H9 (cell line): Measurements from ENCODE around the gene LCP1. TPM values are rescaled to one million over a fixed set of nuclear protein-coding genes. Genes with fewer than 3 reads are reported as not detected.

Experiments
- DNase-seq: peaks from one replicate; pipeline ENCODE4 v3.0.0-alpha.2; 2017
- H2AFZ ChIP-seq: one replicate; pipeline ENCODE4 v1.6.1; 2013; ENCODE audit warnings: mild to moderate bottlenecking, low read length, control low read depth, moderate library complexity
- H2AK5ac ChIP-seq: 2 replicates; pipeline ENCODE4 v1.6.1; 2013; ENCODE audit warnings: low read length, control low read depth, mixed read lengths; ENCODE audit not compliant: insufficient read length
- H2BK120ac ChIP-seq: one replicate; pipeline ENCODE4 v1.6.1; 2013; ENCODE audit warnings: low read depth, mild to moderate bottlenecking, low read length, control low read depth, inconsistent platforms; ENCODE audit not compliant: poor library complexity, severe bottlenecking
- H2BK12ac ChIP-seq: 2 replicates; pipeline ENCODE4 v1.6.1; 2013; ENCODE audit warnings: low read length, control low read depth, mixed read lengths, low read depth; ENCODE audit not compliant: insufficient read length
- H2BK15ac ChIP-seq: 2 replicates; pipeline ENCODE4 v1.6.1; 2013; ENCODE audit warnings: low read depth, low read length, control low read depth
- H2BK20ac ChIP-seq: one replicate; pipeline ENCODE4 v1.6.1; 2013; ENCODE audit warnings: low read depth, mild to moderate bottlenecking, low read length, control low read depth, inconsistent platforms; ENCODE audit not compliant: poor library complexity, severe bottlenecking
- H2BK5ac ChIP-seq: 2 replicates; pipeline ENCODE4 v1.6.1; 2013; ENCODE audit warnings: low read length, control low read depth, mixed read lengths; ENCODE audit not compliant: insufficient read length
- H3K14ac ChIP-seq: 2 replicates; pipeline ENCODE4 v1.6.1; 2013; ENCODE audit warnings: low read length, control low read depth; ENCODE audit not compliant: insufficient read depth
- H3K18ac ChIP-seq: 2 replicates; pipeline ENCODE4 v1.6.1; 2013; ENCODE audit warnings: low read depth, mild to moderate bottlenecking, mixed read lengths, low read length, control low read depth; ENCODE audit not compliant: insufficient read length
- H3K23ac ChIP-seq: 2 replicates; pipeline ENCODE4 v1.6.1; 2013; ENCODE audit warnings: low read length, control low read depth, mixed read lengths, low read depth; ENCODE audit not compliant: insufficient read length
- H3K23me2 ChIP-seq: 2 replicates; pipeline ENCODE4 v1.6.1; 2013; ENCODE audit warnings: low read depth, mild to moderate bottlenecking, mixed read lengths, low read length, control low read depth; ENCODE audit not compliant: insufficient read length, poor library complexity, severe bottlenecking
- H3K27ac ChIP-seq: 2 replicates; pipeline ENCODE4 v1.5.1; 2013; ENCODE audit warnings: low read length, control low read depth, mixed read lengths, low read depth; ENCODE audit not compliant: insufficient read length
- H3K27me3 ChIP-seq: 2 replicates; pipeline ENCODE4 v1.6.1; 2013; ENCODE audit warnings: low read length, control low read depth, inconsistent platforms; ENCODE audit not compliant: insufficient read depth
- H3K4ac ChIP-seq: 2 replicates; pipeline ENCODE4 v1.6.1; 2013; ENCODE audit warnings: low read depth, mild to moderate bottlenecking, control low read depth, inconsistent platforms, low read length, moderate library complexity
- H3K4me1 ChIP-seq: 2 replicates; pipeline ENCODE4 v1.6.1; 2013; ENCODE audit warnings: low read length, control low read depth, inconsistent platforms; ENCODE audit not compliant: insufficient read depth
- H3K4me2 ChIP-seq: 2 replicates; pipeline ENCODE4 v1.6.1; 2013; ENCODE audit warnings: low read length, control low read depth, mixed read lengths; ENCODE audit not compliant: insufficient read length, insufficient read depth
- H3K56ac ChIP-seq: 2 replicates; pipeline ENCODE4 v1.6.1; 2013; ENCODE audit warnings: low read depth, mild to moderate bottlenecking, mixed read lengths, low read length, control low read depth; ENCODE audit not compliant: insufficient read length
- H3K79me1 ChIP-seq: 2 replicates; pipeline ENCODE4 v1.6.1; 2013; ENCODE audit warnings: low read depth, mild to moderate bottlenecking, moderate library complexity, low read length, control low read depth, inconsistent platforms; ENCODE audit not compliant: insufficient read depth, poor library complexity, severe bottlenecking
- H3K79me2 ChIP-seq: 2 replicates; pipeline ENCODE4 v1.6.1; 2013; ENCODE audit warnings: low read length, control low read depth, inconsistent platforms; ENCODE audit not compliant: insufficient read depth
- H3K9ac ChIP-seq: 2 replicates; pipeline ENCODE4 v1.6.1; 2013; ENCODE audit warnings: low read length, control low read depth, mixed read lengths; ENCODE audit not compliant: insufficient read length; ENCODE audit errors: extremely low read depth
- H3K9me3 ChIP-seq: one replicate; pipeline ENCODE4 v1.6.1; 2013; ENCODE audit warnings: low read depth, low read length, inconsistent platforms; ENCODE audit not compliant: control insufficient read depth
- H3T11ph ChIP-seq: one replicate; pipeline ENCODE4 v1.6.1; 2013; ENCODE audit warnings: mild to moderate bottlenecking, low read length, control low read depth, inconsistent platforms
- H4K20me1 ChIP-seq: one replicate; pipeline ENCODE4 v1.6.1; 2013; ENCODE audit not compliant: control insufficient read depth, insufficient read length, insufficient read depth
- H4K5ac ChIP-seq: 2 replicates; pipeline ENCODE4 v1.6.1; 2013; ENCODE audit warnings: low read depth, mild to moderate bottlenecking, mixed read lengths, low read length, control low read depth; ENCODE audit not compliant: insufficient read length
- H4K8ac ChIP-seq: replicated peaks from 2 replicates; pipeline ENCODE4 v1.6.1; 2013; ENCODE audit warnings: low read length, control low read depth, mixed read lengths, low read depth; ENCODE audit not compliant: insufficient read length
- H4K91ac ChIP-seq: 2 replicates; pipeline ENCODE4 v1.6.1; 2013; ENCODE audit warnings: low read depth, mild to moderate bottlenecking, moderate library complexity, mixed read lengths, low read length, control low read depth; ENCODE audit not compliant: insufficient read length
- H3K27ac Mint-ChIP-seq, 3 experiments: 2 replicates in 2 of 3; 3 replicates in 1 of 3; pipeline ENCODE4 v1.8.0; 2020 to 2021; ENCODE audit warnings: mixed read lengths in 3 of 3, mild to moderate bottlenecking in 1 of 3, moderate library complexity in 1 of 3
- H3K27me3 Mint-ChIP-seq: 2 replicates; pipeline ENCODE4 v1.8.0; 2021; ENCODE audit warnings: low read depth, mild to moderate bottlenecking, moderate library complexity, mixed read lengths
- H3K36me3 Mint-ChIP-seq, 3 experiments: 2 replicates in 2 of 3; 3 replicates in 1 of 3; pipeline ENCODE4 v1.8.0; 2020 to 2021; ENCODE audit warnings: low read depth in 3 of 3, mixed read lengths in 3 of 3; ENCODE audit not compliant: insufficient read depth in 1 of 3
- H3K4me1 Mint-ChIP-seq, 2 experiments: 2 replicates each; pipeline ENCODE4 v1.8.0; 2020; ENCODE audit warnings: mixed read lengths in 2 of 2
- H3K4me3 Mint-ChIP-seq, 2 experiments: 2 replicates in 1 of 2; 3 replicates in 1 of 2; pipeline ENCODE4 v1.8.0; 2020 to 2021; ENCODE audit warnings: mild to moderate bottlenecking in 2 of 2, mixed read lengths in 2 of 2, moderate library complexity in 1 of 2
- H3K9me3 Mint-ChIP-seq, 2 experiments: 2 replicates in 1 of 2; 3 replicates in 1 of 2; pipeline ENCODE4 v1.8.0; 2020; ENCODE audit warnings: mild to moderate bottlenecking in 2 of 2, mixed read lengths in 2 of 2, moderate library complexity in 1 of 2
- CTCF ChIP-seq: fragments of 200-600 bp; sonication (generic); conservative IDR thresholded peaks from 3 replicates; pipeline ENCODE4 v1.8.0; 2021; ENCODE audit warnings: antibody characterized with exemption, mild to moderate bottlenecking
- WGBS: extraction: QIAGEN DNeasy Blood & Tissue Kit; methylation state at CpG from one replicate; pipeline ENCODE4 v1.1.7; 2013; ENCODE audit warnings: missing lambda C conversion rate, low lambda C conversion rate, mixed read lengths; ENCODE audit not compliant: insufficient read length; ENCODE audit errors: extremely low coverage; 5-methylcytosine and 5-hydroxymethylcytosine counted together
- total RNA-seq: library from RNA; stranded (reverse); gene quantifications from 2 replicates; pipeline ENCODE4 v1.2.1, GENCODE V29; 2021

The LCP1 gene
- total RNA-seq, 1 experiment from 2014 or later: 0.81 TPM

GRCh38 chr13:46202966-46203365, 21.0 kb upstream of the LCP1 start:
- Histone ChIP-seq H2BK15ac (no peak overlapping the region), H3K4me2 (no peak overlapping the region), H3K23me2 (no peaks in the 10 kb centered on the region), H4K91ac (no peak overlapping the region), H3K18ac (no peak overlapping the region), H4K5ac (no peak overlapping the region), H3K23ac (no peak overlapping the region), H3K56ac (no peak overlapping the region), H3K9ac (no peak overlapping the region), H2AFZ (no peak overlapping the region), H3K79me2 (no peaks in the 10 kb centered on the region), H3K9me3 (no peaks in the 10 kb centered on the region), H3K14ac (no peak overlapping the region), H3T11ph (no peak overlapping the region), H3K27ac (no peak overlapping the region), H2BK5ac (no peak overlapping the region), H2BK120ac (no peak overlapping the region), H3K27me3 (no peaks in the 10 kb centered on the region), H4K20me1 (no peaks in the 10 kb centered on the region), H4K8ac (no peak overlapping the region), H2BK20ac (no peak overlapping the region), H3K4me1 (no peaks in the 10 kb centered on the region), H2BK12ac (no peak overlapping the region), H3K4ac (no peak overlapping the region), H2AK5ac (no peak overlapping the region), H3K79me1 (no peaks in the 10 kb centered on the region)
- no peaks in the 10 kb centered on the region; the same call in 1 of the 2 replicates for H3K27me3 Mint-ChIP-seq
- H3K36me3 Mint-ChIP-seq: no peaks in the 10 kb centered on the region
- WGBS: no CpG with 5 or more reads among the region's 5 CpGs
- H3K9me3 Mint-ChIP-seq: no peaks in the 10 kb centered on the region
- peaks cover 6 to 7% of the 10 kb centered on the region in 2 experiments for H3K4me1 Mint-ChIP-seq
- H3K4me3 Mint-ChIP-seq: no peak overlapping the region
- no peak overlapping the region for H3K27ac Mint-ChIP-seq
- TF ChIP-seq CTCF: no peak
- DNase-seq: no peak
